ENCODE data around the gene ABCA10.

Gene ABCA10

GRCh38 chr17:69154267-69154666, 74.4 kb downstream of the ABCA10 start:
- Histone ChIP-seq H3K9ac (ENCODE audit: low read depth, low read length) (no peak overlapping the region), H3K27ac (ENCODE audit: low read length) (no peak overlapping the region), H3K4me1 (ENCODE audit: insufficient read depth, low read length) (no peaks in the 10 kb centered on the region), H3K36me3 (ENCODE audit: insufficient read depth, low read depth, low read length) (no peaks in the 10 kb centered on the region), H3K4me3 (ENCODE audit: low read length) (no peak overlapping the region), H3K9me3 (ENCODE audit: insufficient read depth, low read depth, low read length) (no peaks in the 10 kb centered on the region), H3K27me3 (ENCODE audit: insufficient read depth, low read length) (no peaks in the 10 kb centered on the region)

- no peak overlapping the region for H3K27ac ChIP-seq (ENCODE audit: low read length)
- no peak overlapping the region for H3K9ac ChIP-seq (ENCODE audit: low read depth, low read length)
- H3K36me3 ChIP-seq (ENCODE audit: insufficient read depth, low read depth, low read length), result no peaks in the 10 kb centered on the region
- no peaks in the 10 kb centered on the region for H3K9me3 ChIP-seq (ENCODE audit: insufficient read depth, low read depth, low read length)
- H3K4me1 ChIP-seq (ENCODE audit: insufficient read depth, low read length), result no peaks in the 10 kb centered on the region
- no peaks in the 10 kb centered on the region for H3K27me3 ChIP-seq (ENCODE audit: insufficient read depth, low read length)
- no peak overlapping the region for H3K4me3 ChIP-seq (ENCODE audit: low read length)
Measured at GRCh38 chr17:69150333-69150732, 78.3 kb downstream of the ABCA10 start.

GRCh38 chr17:69147460-69147859, 81.2 kb downstream of the ABCA10 start:
- Histone ChIP-seq H3K4me3 (ENCODE audit: low read length) (no peak overlapping the region), H3K9me3 (ENCODE audit: insufficient read depth, low read depth, low read length) (no peaks in the 10 kb centered on the region), H3K27me3 (ENCODE audit: insufficient read depth, low read length) (no peaks in the 10 kb centered on the region), H3K27ac (ENCODE audit: low read length) (no peak overlapping the region), H3K9ac (ENCODE audit: low read depth, low read length) (no peak overlapping the region), H3K4me1 (ENCODE audit: insufficient read depth, low read length) (no peaks in the 10 kb centered on the region), H3K36me3 (ENCODE audit: insufficient read depth, low read depth, low read length) (no peaks in the 10 kb centered on the region)

GRCh38 chr17:69144331-69145255, 84.0 kb downstream of the ABCA10 start:
- Histone ChIP-seq H3K4me1 (ENCODE audit: insufficient read depth, low read length) (no peaks in the 10 kb centered on the region), H3K36me3 (ENCODE audit: insufficient read depth, low read depth, low read length) (no peaks in the 10 kb centered on the region)

GRCh38 chr17:69143683-69144231, 84.9 kb downstream of the ABCA10 start:
- Histone ChIP-seq H3K36me3 (ENCODE audit: insufficient read depth, low read depth, low read length) (no peaks in the 10 kb centered on the region), H3K27ac (ENCODE audit: low read length) (no peak overlapping the region), H3K27me3 (ENCODE audit: insufficient read depth, low read length) (no peaks in the 10 kb centered on the region), H3K9me3 (ENCODE audit: insufficient read depth, low read depth, low read length) (no peaks in the 10 kb centered on the region), H3K4me1 (ENCODE audit: insufficient read depth, low read length) (no peaks in the 10 kb centered on the region), H3K9ac (ENCODE audit: low read depth, low read length) (no peak overlapping the region), H3K4me3 (ENCODE audit: low read length) (no peak overlapping the region)

More at GRCh38 chr17:69144331-69145255, 84.0 kb downstream of the ABCA10 start:
- no peak overlapping the region for H3K4me3 ChIP-seq (ENCODE audit: low read length)
- H3K9ac ChIP-seq (ENCODE audit: low read depth, low read length), result no peak overlapping the region
- H3K9me3 ChIP-seq (ENCODE audit: insufficient read depth, low read depth, low read length), result no peaks in the 10 kb centered on the region
- H3K27me3 ChIP-seq (ENCODE audit: insufficient read depth, low read length), result no peaks in the 10 kb centered on the region
- no peak overlapping the region for H3K27ac ChIP-seq (ENCODE audit: low read length)

GRCh38 chr17:69143151-69143550, 85.5 kb downstream of the ABCA10 start:
- Histone ChIP-seq H3K4me3 (ENCODE audit: low read length) (no peak overlapping the region), H3K9ac (ENCODE audit: low read depth, low read length) (no peak overlapping the region), H3K4me1 (ENCODE audit: insufficient read depth, low read length) (no peaks in the 10 kb centered on the region), H3K27me3 (ENCODE audit: insufficient read depth, low read length) (no peaks in the 10 kb centered on the region), H3K9me3 (ENCODE audit: insufficient read depth, low read depth, low read length) (no peaks in the 10 kb centered on the region), H3K36me3 (ENCODE audit: insufficient read depth, low read depth, low read length) (no peaks in the 10 kb centered on the region), H3K27ac (ENCODE audit: low read length) (no peak overlapping the region)

- no peak overlapping the region for H3K9ac ChIP-seq (ENCODE audit: low read depth, low read length)
- H3K27ac ChIP-seq (ENCODE audit: low read length), result no peak overlapping the region
- no peaks in the 10 kb centered on the region for H3K36me3 ChIP-seq (ENCODE audit: insufficient read depth, low read depth, low read length)
- no peaks in the 10 kb centered on the region for H3K27me3 ChIP-seq (ENCODE audit: insufficient read depth, low read length)
- H3K4me1 ChIP-seq (ENCODE audit: insufficient read depth, low read length), result no peaks in the 10 kb centered on the region
- no peaks in the 10 kb centered on the region for H3K9me3 ChIP-seq (ENCODE audit: insufficient read depth, low read depth, low read length)
- no peak overlapping the region for H3K4me3 ChIP-seq (ENCODE audit: low read length)
Measured at GRCh38 chr17:69142175-69142802, 86.3 kb downstream of the ABCA10 start.

- no peaks in the 10 kb centered on the region for H3K4me1 ChIP-seq (ENCODE audit: insufficient read depth, low read length)
- no peak within 1 kb of the TSS for H3K9ac ChIP-seq (ENCODE audit: low read depth, low read length)
- H3K4me3 ChIP-seq (ENCODE audit: low read length), result no peak within 1 kb of the TSS
- no peaks in the 10 kb centered on the region for H3K27me3 ChIP-seq (ENCODE audit: insufficient read depth, low read length)
- no peaks in the 10 kb centered on the region for H3K9me3 ChIP-seq (ENCODE audit: insufficient read depth, low read depth, low read length)
- H3K36me3 ChIP-seq (ENCODE audit: insufficient read depth, low read depth, low read length), result no peaks in the 10 kb centered on the region
- no peak within 1 kb of the TSS for H3K27ac ChIP-seq (ENCODE audit: low read length)
Measured at GRCh38 chr17:69141431-69142174, 87.0 kb downstream of the ABCA10 start, which contains the start of gene ABCA6. Gene ABCA6, minus strand, starts transcription at chr17:69141895. Its CDS starts 1,192 bp downstream, at chr17:69140703.

- H3K27ac ChIP-seq (ENCODE audit: low read length), result no peak overlapping the region
- H3K4me1 ChIP-seq (ENCODE audit: insufficient read depth, low read length), result no peaks in the 10 kb centered on the region
- H3K27me3 ChIP-seq (ENCODE audit: insufficient read depth, low read length), result no peaks in the 10 kb centered on the region
- H3K4me3 ChIP-seq (ENCODE audit: low read length), result no peak overlapping the region
- no peaks in the 10 kb centered on the region for H3K36me3 ChIP-seq (ENCODE audit: insufficient read depth, low read depth, low read length)
- H3K9ac ChIP-seq (ENCODE audit: low read depth, low read length), result no peak overlapping the region
- no peaks in the 10 kb centered on the region for H3K9me3 ChIP-seq (ENCODE audit: insufficient read depth, low read depth, low read length)
Measured at GRCh38 chr17:69134112-69134511, 94.5 kb downstream of the ABCA10 start.

GRCh38 chr17:69130627-69131296, 97.9 kb downstream of the ABCA10 start:
- H3K27me3 ChIP-seq (ENCODE audit: insufficient read depth, low read length), result no peaks in the 10 kb centered on the region
- H3K9me3 ChIP-seq (ENCODE audit: insufficient read depth, low read depth, low read length), result no peaks in the 10 kb centered on the region
- no peak overlapping the region for H3K27ac ChIP-seq (ENCODE audit: low read length)
- H3K9ac ChIP-seq (ENCODE audit: low read depth, low read length), result no peak overlapping the region
- H3K4me1 ChIP-seq (ENCODE audit: insufficient read depth, low read length), result no peaks in the 10 kb centered on the region
- H3K4me3 ChIP-seq (ENCODE audit: low read length), result no peak overlapping the region
- no peaks in the 10 kb centered on the region for H3K36me3 ChIP-seq (ENCODE audit: insufficient read depth, low read depth, low read length)

GRCh38 chr17:69123626-69124025, 105.0 kb downstream of the ABCA10 start:
- Histone ChIP-seq H3K27me3 (ENCODE audit: insufficient read depth, low read length) (no peaks in the 10 kb centered on the region), H3K27ac (ENCODE audit: low read length) (no peak overlapping the region)

More at GRCh38 chr17:69123626-69124025, 105.0 kb downstream of the ABCA10 start:
- no peaks in the 10 kb centered on the region for H3K4me1 ChIP-seq (ENCODE audit: insufficient read depth, low read length)
- no peak overlapping the region for H3K9ac ChIP-seq (ENCODE audit: low read depth, low read length)
- no peak overlapping the region for H3K4me3 ChIP-seq (ENCODE audit: low read length)
- no peaks in the 10 kb centered on the region for H3K9me3 ChIP-seq (ENCODE audit: insufficient read depth, low read depth, low read length)
- H3K36me3 ChIP-seq (ENCODE audit: insufficient read depth, low read depth, low read length), result no peaks in the 10 kb centered on the region
